ENCODE results near the gene POM121C.
"Not testable (repeated sequence)": the region's sequence is repeated elsewhere in the genome, so short reads cannot be mapped to it uniquely, and the experiment has no call there.

Gene POM121C

GRCh38 chr7:75421798-75422710 lies 64.0 kb downstream of the POM121C start:
- not testable (repeated sequence) for DNase-seq

GRCh38 chr7:75420152-75420551 lies 65.9 kb downstream of the POM121C start:
- DNase-seq = not testable (repeated sequence)

- DNase-seq = not testable (repeated sequence)
Observed at GRCh38 chr7:75419693-75420092, 66.4 kb downstream of the POM121C start.

- not testable (repeated sequence) for DNase-seq
Observed at GRCh38 chr7:75419210-75419609, 66.9 kb downstream of the POM121C start.

GRCh38 chr7:75418292-75418858 lies 67.7 kb downstream of the POM121C start:
- DNase-seq = not testable (repeated sequence)

GRCh38 chr7:75416787-75417186 lies 69.3 kb downstream of the POM121C start:
- DNase-seq = not testable (repeated sequence)

- not testable (repeated sequence) for DNase-seq
Observed at GRCh38 chr7:75415829-75416373, 70.2 kb downstream of the POM121C start.

GRCh38 chr7:75415428-75415817 lies 70.7 kb downstream of the POM121C start:
- DNase-seq = not testable (repeated sequence)

- DNase-seq = not testable (repeated sequence)
Observed at GRCh38 chr7:75414708-75415427, 71.2 kb downstream of the POM121C start.

GRCh38 chr7:75414204-75414603 lies 71.9 kb downstream of the POM121C start:
- DNase-seq = not testable (repeated sequence)

- DNase-seq = not testable (repeated sequence)
Observed at GRCh38 chr7:75410823-75411173, 75.3 kb downstream of the POM121C start.

GRCh38 chr7:75409880-75410822 lies 75.9 kb downstream of the POM121C start:
- DNase-seq = not testable (repeated sequence)

- DNase-seq = not testable (repeated sequence)
Observed at GRCh38 chr7:75404663-75405062, 81.4 kb downstream of the POM121C start.

- not testable (repeated sequence) for DNase-seq
Observed at GRCh38 chr7:75403455-75404443, 82.3 kb downstream of the POM121C start.

GRCh38 chr7:75400575-75400974 lies 85.5 kb downstream of the POM121C start:
- not testable (repeated sequence) for DNase-seq

GRCh38 chr7:75398771-75399700 lies 87.1 kb downstream of the POM121C start:
- not testable (repeated sequence) for DNase-seq

GRCh38 chr7:75397865-75398264 lies 88.2 kb downstream of the POM121C start:
- DNase-seq = not testable (repeated sequence)

- DNase-seq = not testable (repeated sequence)
Observed at GRCh38 chr7:75395329-75395728, 90.8 kb downstream of the POM121C start, which contains the start of gene TRIM73. TSS of gene TRIM73 (plus strand) at chr7:75395629. CDS start at chr7:75398934, 3,305 bp downstream.

GRCh38 chr7:75393194-75393593 lies 92.9 kb downstream of the POM121C start:
- DNase-seq = not testable (repeated sequence)

Measured in activated CD4-positive, alpha-beta T cell treated with anti-CD3 and anti-CD28 coated beads, Interleukin-2, amount 50 U/mL, for 4 hours (primary cell).